Endothelial cell of umbilical vein (primary cell): Measurements from ENCODE around the gene ZC3H7A. TPM values are rescaled to one million over a fixed set of nuclear protein-coding genes. Genes with fewer than 3 reads are reported as not detected.

Experiments used
- BruUV-seq: library from RNA; stranded (reverse); fragments of 400-500 nt; replicated peaks from 2 replicates; lab custom pipeline; 2021; lab: Mats Ljungman, UMichigan
- CTCF ChIA-PET: fragments of 300-600, 350-600 bp; sonication (Branson Sonifier 250); formaldehyde crosslinking; loops from one replicate; lab custom pipeline; 2021; ENCODE audit warnings: antibody characterized with exemption, inconsistent platforms; lab: Charles Lee
- POLR2A ChIA-PET: fragments of 300-600, 350-600 bp; sonication (Branson Sonifier 250); formaldehyde crosslinking; loops from one replicate; lab custom pipeline; 2021; ENCODE audit warnings: antibody characterized with exemption, inconsistent platforms; lab: Charles Lee
- DNase-seq: peaks from one replicate; pipeline ENCODE4 v3.0.0-alpha.2; 2011; ENCODE audit warnings: low read depth, low spot score
- FAIRE-seq: peaks from 2 replicates; lab custom pipeline; 2011; peaks lifted over from hg19 to GRCh38; lab: Jason Lieb, UNC
- H2AFZ ChIP-seq: 2 replicates; pipeline ENCODE4 v1.6.0; 2012; ENCODE audit warnings: low read depth, low read length, control low read depth, inconsistent platforms
- H3K27ac ChIP-seq: 2 replicates; pipeline ENCODE4 v1.5.1; 2011; ENCODE audit warnings: low read depth, mild to moderate bottlenecking, control low read depth, low read length, moderate library complexity; ENCODE audit not compliant: insufficient read depth
- H3K27me3 ChIP-seq, 2 experiments: 2 replicates each; pipeline versions ENCODE4 v1.6.0 to v1.6.1; 2011; ENCODE audit warnings: low read length in 2 of 2, mixed read lengths in 1 of 2; ENCODE audit not compliant: control insufficient read depth in 2 of 2, insufficient read depth in 2 of 2
- H3K36me3 ChIP-seq, 2 experiments: 2 replicates in 1 of 2; 3 replicates in 1 of 2; pipeline ENCODE4 v1.5.1; 2011; ENCODE audit warnings: low read length in 2 of 2, mild to moderate bottlenecking in 1 of 2, moderate library complexity in 1 of 2; ENCODE audit not compliant: control insufficient read depth in 2 of 2, insufficient read depth in 2 of 2; ENCODE audit errors: extremely low read depth in 1 of 2
- H3K4me1 ChIP-seq: 3 replicates; pipeline ENCODE4 v1.5.1; 2011; ENCODE audit warnings: mild to moderate bottlenecking, low read length; ENCODE audit not compliant: control insufficient read depth, insufficient read depth; ENCODE audit errors: extremely low read depth
- H3K4me2 ChIP-seq: 2 replicates; pipeline ENCODE4 v1.6.1; 2011; ENCODE audit warnings: low read length, control low read depth, mixed read lengths; ENCODE audit not compliant: insufficient read depth
- H3K4me3 ChIP-seq, 3 experiments: fragments of 200-600 bp in 1 of 3; sonication (generic), shearing (Covaris generic) in 1 of 3; replicated peaks in 1 of 3; 2 replicates each; pipeline ENCODE4 v1.5.1; 2011 to 2016; ENCODE audit warnings: control low read depth in 3 of 3, low read length in 3 of 3, mild to moderate bottlenecking in 2 of 3, inconsistent platforms in 1 of 3, low read depth in 1 of 3, moderate library complexity in 1 of 3; ENCODE audit not compliant: insufficient read depth in 1 of 3
- H3K79me2 ChIP-seq: 2 replicates; pipeline ENCODE4 v1.6.0; 2012; ENCODE audit warnings: low read length, inconsistent platforms; ENCODE audit not compliant: control insufficient read depth, insufficient read depth
- H3K9ac ChIP-seq: replicated peaks from 2 replicates; pipeline ENCODE3; 2011; ENCODE audit warnings: low read length, control low read depth; ENCODE audit not compliant: insufficient read depth; ENCODE audit errors: extremely low read depth
- H3K9me1 ChIP-seq: replicated peaks from 3 replicates; pipeline ENCODE4 v1.6.0; 2011; ENCODE audit warnings: mild to moderate bottlenecking, low read length; ENCODE audit not compliant: control insufficient read depth, insufficient read depth; ENCODE audit errors: extremely low read depth
- H3K9me3 ChIP-seq: replicated peaks from 2 replicates; pipeline ENCODE4 v1.5.1; 2012; ENCODE audit warnings: low read length, inconsistent platforms; ENCODE audit not compliant: control insufficient read depth, insufficient read depth
- H4K20me1 ChIP-seq: replicated peaks from 2 replicates; pipeline ENCODE3; 2011; ENCODE audit warnings: mild to moderate bottlenecking, low read length; ENCODE audit not compliant: control insufficient read depth, insufficient read depth; ENCODE audit errors: extremely low read depth
- EZH2 ChIP-seq: IDR thresholded peaks from 2 replicates; pipeline ENCODE4 v1.6.1; 2012; ENCODE audit warnings: borderline replicate concordance, low read depth, mild to moderate bottlenecking, moderate library complexity, low read length, inconsistent platforms; ENCODE audit not compliant: severe bottlenecking
- FOS ChIP-seq: IDR thresholded peaks from 2 replicates; pipeline ENCODE4 v1.6.1; 2011; ENCODE audit warnings: mild to moderate bottlenecking, low read length, moderate library complexity, borderline replicate concordance; ENCODE audit not compliant: insufficient read depth
- GATA2 ChIP-seq: IDR thresholded peaks from 2 replicates; pipeline ENCODE4 v1.7.0; 2011; ENCODE audit warnings: low read depth, mild to moderate bottlenecking, moderate library complexity, mixed read lengths, low read length; ENCODE audit not compliant: insufficient read length, insufficient read depth
- JUN ChIP-seq: IDR thresholded peaks from 2 replicates; pipeline ENCODE4 v1.6.1; 2011; ENCODE audit warnings: borderline replicate concordance, low read depth; ENCODE audit not compliant: insufficient read length, insufficient read depth
- MYC ChIP-seq: IDR thresholded peaks from one replicate; pipeline ENCODE4 v1.6.1; 2011; ENCODE audit warnings: mild to moderate bottlenecking, low read depth, low read length
- POLR2A ChIP-seq: IDR thresholded peaks from 2 replicates; pipeline ENCODE4 v1.6.1; 2012; ENCODE audit warnings: low read depth, mild to moderate bottlenecking, control low read depth, low read length
- POLR2AphosphoS5 ChIP-seq: IDR thresholded peaks from 2 replicates; pipeline ENCODE4 v1.6.1; 2012; ENCODE audit warnings: low read depth, mild to moderate bottlenecking, control low read depth, low read length, moderate library complexity; ENCODE audit not compliant: insufficient read depth
- dilution Hi-C: fragments of 300-500 bp; cut with MboI; formaldehyde crosslinking; loops from one replicate; pipeline ENCODE4 v1.15.0; 2019; ENCODE audit warnings: low sequenced_read_pairs; ENCODE audit not compliant: extremely low pct_ligation_motif_present
- intact Hi-C: fragments of 100-400 bp; cut with micrococcal nuclease; formaldehyde crosslinking; loops from one replicate; pipeline ENCODE4 v1.10.0; 2022
- polyA plus RNA-seq, 4 experiments: library from polyadenylated mRNA; depleted of rRNA in 3 of 4; stranded (reverse) in 3 of 4; unstranded in 1 of 4; fragments of >200 nt; gene quantifications; 2 replicates each; pipeline versions ENCODE4 v1.2.1 to v1.2.3, GENCODE V29; 2011 to 2012; ENCODE audit warnings: missing spikeins in 1 of 4
- total RNA-seq: library from RNA; stranded (reverse); gene quantifications from 2 replicates; pipeline ENCODE4 v1.2.3, GENCODE V29; 2021
- TF ChIP-seq, protein P1 (sequence below), 2 donors: IDR thresholded peaks; 1 replicate in 1 of 2; 2 replicates in 1 of 2; pipeline ENCODE4 v1.5.1; 2011; ENCODE audit warnings: low read length in 2 of 2, mild to moderate bottlenecking in 2 of 2, moderate library complexity in 2 of 2, control low read depth in 1 of 2, inconsistent platforms in 1 of 2, low read depth in 1 of 2; ENCODE audit not compliant: insufficient read depth in 1 of 2; ENCODE audit errors: extremely low read depth in 1 of 2
- TF ChIP-seq, protein P2 (sequence below): IDR thresholded peaks from 2 replicates; pipeline ENCODE4 v1.6.1; 2011; ENCODE audit not compliant: insufficient read depth, insufficient read length

ZC3H7A gene
- total and polyA plus RNA-seq, 2 donors (not counting 3 experiments of a cell fraction or from before 2014, with no cell fraction given), result 44.1 to 78.0 TPM

DNA sequence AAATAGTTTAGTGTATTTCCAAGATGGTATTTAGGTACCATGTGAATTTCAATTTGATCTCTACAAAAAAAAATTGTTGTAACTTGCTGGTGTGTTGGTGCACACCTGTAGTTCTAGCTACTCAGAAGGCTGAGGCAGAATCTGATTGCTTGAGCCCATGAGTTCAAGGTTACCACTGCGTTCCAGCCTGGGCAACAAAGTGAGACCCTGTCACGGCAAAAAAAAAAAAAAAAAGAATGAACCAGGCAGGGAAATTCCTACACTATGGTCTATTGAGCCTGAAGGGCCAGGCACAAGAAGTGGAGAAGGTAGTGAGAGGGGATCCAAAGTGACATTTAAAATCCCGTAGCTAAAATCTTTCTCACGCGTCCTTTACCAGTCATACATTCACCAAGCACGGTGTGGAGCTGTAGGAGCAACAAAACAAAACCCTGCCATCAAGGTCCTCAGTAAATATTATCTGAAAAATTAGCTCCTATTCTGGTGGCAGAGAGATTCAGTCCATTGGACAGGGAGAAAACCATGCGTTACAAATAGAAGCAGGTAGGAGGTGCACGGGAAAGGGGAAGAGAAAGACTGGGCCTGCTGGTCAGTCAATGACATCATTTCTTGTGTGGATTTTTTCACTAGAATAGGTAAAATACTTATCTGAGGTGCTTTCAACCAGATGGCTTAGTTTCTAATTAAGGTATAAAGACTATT lies 81.7 kb downstream of the ZC3H7A start:
- no peaks in the 10 kb centered on the region for H3K9me3 ChIP-seq
- intact Hi-C loops (no loop called here), dilution Hi-C loops (no loop called here)
- no peaks in the 10 kb centered on the region for H3K9me1 ChIP-seq
- no peak overlapping the region for H3K4me2 ChIP-seq
- POLR2A ChIA-PET, result no interaction called here
- BruUV-seq, result no TSS peak
- no peak for DNase-seq
- no peak overlapping the region for H3K9ac ChIP-seq
- no peak overlapping the region for H2AFZ ChIP-seq
- peaks cover 6 to 16% of the 10 kb centered on the region in 2 experiments for H3K36me3 ChIP-seq
- H3K4me1 ChIP-seq, result no peaks in the 10 kb centered on the region
- no peak overlapping the region for H3K27ac ChIP-seq
- peaks cover 2% of the 10 kb centered on the region for H3K79me2 ChIP-seq
- no peaks in the 10 kb centered on the region for H4K20me1 ChIP-seq
- CTCF ChIA-PET, result interaction anchor here (0.6 to 3.2 kb wide), 17 partner anchors 9 to 751 kb away, joined by 3 to 81 read pairs (median 6); no protein-coding TSS in a partner anchor
- no peak for FAIRE-seq
- TF ChIP-seq POLR2A, result no peak
- TF ChIP-seq, protein P1, sequence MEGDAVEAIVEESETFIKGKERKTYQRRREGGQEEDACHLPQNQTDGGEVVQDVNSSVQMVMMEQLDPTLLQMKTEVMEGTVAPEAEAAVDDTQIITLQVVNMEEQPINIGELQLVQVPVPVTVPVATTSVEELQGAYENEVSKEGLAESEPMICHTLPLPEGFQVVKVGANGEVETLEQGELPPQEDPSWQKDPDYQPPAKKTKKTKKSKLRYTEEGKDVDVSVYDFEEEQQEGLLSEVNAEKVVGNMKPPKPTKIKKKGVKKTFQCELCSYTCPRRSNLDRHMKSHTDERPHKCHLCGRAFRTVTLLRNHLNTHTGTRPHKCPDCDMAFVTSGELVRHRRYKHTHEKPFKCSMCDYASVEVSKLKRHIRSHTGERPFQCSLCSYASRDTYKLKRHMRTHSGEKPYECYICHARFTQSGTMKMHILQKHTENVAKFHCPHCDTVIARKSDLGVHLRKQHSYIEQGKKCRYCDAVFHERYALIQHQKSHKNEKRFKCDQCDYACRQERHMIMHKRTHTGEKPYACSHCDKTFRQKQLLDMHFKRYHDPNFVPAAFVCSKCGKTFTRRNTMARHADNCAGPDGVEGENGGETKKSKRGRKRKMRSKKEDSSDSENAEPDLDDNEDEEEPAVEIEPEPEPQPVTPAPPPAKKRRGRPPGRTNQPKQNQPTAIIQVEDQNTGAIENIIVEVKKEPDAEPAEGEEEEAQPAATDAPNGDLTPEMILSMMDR (IDR thresholded peaks at IDR 0.05; ENCODE audit: extremely low read depth in 1 of 2, insufficient read depth in 1 of 2, low read depth in 1 of 2, low read length in 2 of 2), result no peak
- TF ChIP-seq POLR2AphosphoS5, result no peak
- no peak for TF ChIP-seq EZH2
- TF ChIP-seq MYC, result no peak
- no peak for TF ChIP-seq JUN
- no peak for TF ChIP-seq FOS
- TF ChIP-seq GATA2, result no peak
- TF ChIP-seq, protein P2, sequence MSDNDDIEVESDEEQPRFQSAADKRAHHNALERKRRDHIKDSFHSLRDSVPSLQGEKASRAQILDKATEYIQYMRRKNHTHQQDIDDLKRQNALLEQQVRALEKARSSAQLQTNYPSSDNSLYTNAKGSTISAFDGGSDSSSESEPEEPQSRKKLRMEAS, result no peak
- H3K27me3 ChIP-seq, result no peaks in the 10 kb centered on the region
- H3K4me3 ChIP-seq, result no peak overlapping the region
